HCT116 (cell line): Measurements from ENCODE around the gene MMAA. TPM values are rescaled to one million over a fixed set of nuclear protein-coding genes. Genes with fewer than 3 reads are reported as not detected.
"Not testable (repeated sequence)": the region's sequence is repeated elsewhere in the genome, so short reads cannot be mapped to it uniquely, and the experiment has no call there.

Experiments
- ATAC-seq: fragments of 200-7000 bp; cut with Tn5 transposase; 2 replicates; pipeline ENCODE4 v1.9.1; 2020; ENCODE audit warnings: mild to moderate bottlenecking, moderate library complexity
- BruUV-seq: library from RNA; stranded (reverse); fragments of 400-500 nt; replicated peaks from 2 replicates; lab custom pipeline; 2021; lab: Mats Ljungman, UMichigan
- CTCF ChIA-PET: fragments of 300-600 bp; sonication (Branson Sonifier 250); formaldehyde crosslinking; loops from one replicate; lab custom pipeline; 2021; ENCODE audit warnings: antibody characterized with exemption; lab: Charles Lee
- POLR2A ChIA-PET: fragments of 300-600, 350-600 bp; sonication (Branson Sonifier 250); formaldehyde crosslinking; loops from one replicate; lab custom pipeline; 2021; ENCODE audit warnings: antibody characterized with exemption; lab: Charles Lee
- RAD21 ChIA-PET, 2 experiments: fragments of 300-600 bp; sonication (Branson Sonifier 250); formaldehyde crosslinking; loops; one replicate each; lab custom pipeline; 2023; ENCODE audit warnings: low total read pairs in 2 of 2; ENCODE audit not compliant: uncharacterized antibody in 2 of 2, unreplicated experiment in 2 of 2, low non-redundant PET in 1 of 2; lab: Charles Lee
- DNase-seq: peaks from one replicate; pipeline ENCODE4 v3.0.0-alpha.2; 2010; ENCODE audit warnings: low read depth, low spot score
- H2AFZ ChIP-seq: fragments of 200-600 bp; shearing (Covaris generic), sonication (generic); 2 replicates; pipeline ENCODE4 v1.6.1; 2017; ENCODE audit warnings: low read depth, mixed run types, mixed read lengths, antibody characterized with exemption, low read length; ENCODE audit not compliant: poor library complexity, severe bottlenecking
- H3K27ac ChIP-seq: 2 replicates; pipeline ENCODE4 v1.5.1; 2012; ENCODE audit warnings: low read depth, low read length
- H3K27me3 ChIP-seq: fragments of 200-600 bp; sonication (generic); 2 replicates; pipeline ENCODE4 v1.6.1; 2016; ENCODE audit warnings: mixed run types, low read length, mixed read lengths; ENCODE audit not compliant: insufficient read depth
- H3K36me3 ChIP-seq, 2 experiments: fragments of 200-500 bp in 1 of 2; fragments of 200-600 bp in 1 of 2; sonication (Bioruptor generic) in 1 of 2; sonication (generic) in 1 of 2; 2 replicates each; pipeline versions ENCODE4 v1.5.1 to v1.6.1; 2014 to 2016; ENCODE audit warnings: low read length in 2 of 2, inconsistent platforms in 1 of 2, mixed read lengths in 1 of 2, mixed run types in 1 of 2; ENCODE audit not compliant: insufficient read depth in 2 of 2, control insufficient read depth in 1 of 2
- H3K4me1 ChIP-seq, 2 experiments: fragments of 200-600 bp in 1 of 2; sonication (generic) in 1 of 2; 2 replicates each; pipeline versions ENCODE4 v1.5.1 to v1.6.1; 2012 to 2017; ENCODE audit warnings: low read length in 2 of 2, inconsistent platforms in 1 of 2, mild to moderate bottlenecking in 1 of 2, mixed read lengths in 1 of 2, mixed run types in 1 of 2, moderate library complexity in 1 of 2; ENCODE audit not compliant: insufficient read depth in 2 of 2, control insufficient read depth in 1 of 2
- H3K4me2 ChIP-seq: fragments of 200-600 bp; sonication (generic); 2 replicates; pipeline ENCODE4 v1.6.1; 2017; ENCODE audit warnings: mixed run types, low read length, mixed read lengths
- H3K4me3 ChIP-seq, 2 experiments: fragments of 200-600 bp in 1 of 2; sonication (generic) in 1 of 2; replicated peaks in 1 of 2; 2 replicates each; pipeline ENCODE4 v1.5.1; 2011 to 2016; ENCODE audit warnings: low read length in 2 of 2, control low read depth in 1 of 2, low read depth in 1 of 2, mild to moderate bottlenecking in 1 of 2, mixed read lengths in 1 of 2, mixed run types in 1 of 2
- H3K79me2 ChIP-seq: fragments of 200-600 bp; sonication (generic); 2 replicates; pipeline ENCODE4 v1.6.1; 2017; ENCODE audit warnings: mild to moderate bottlenecking, mixed run types, low read length, moderate library complexity, mixed read lengths; ENCODE audit not compliant: insufficient read depth
- H3K9ac ChIP-seq: fragments of 200-600 bp; sonication (generic); 2 replicates; pipeline ENCODE4 v1.6.1; 2016; ENCODE audit warnings: low read length, mixed read lengths
- H3K9me2 ChIP-seq: fragments of 200-600 bp; sonication (generic), shearing (Covaris generic); 2 replicates; pipeline ENCODE4 v1.6.1; 2017; ENCODE audit warnings: mixed run types, mild to moderate bottlenecking, moderate library complexity; ENCODE audit not compliant: insufficient read depth
- H3K9me3 ChIP-seq, 2 experiments: fragments of 200-500 bp in 1 of 2; fragments of 200-600 bp in 1 of 2; sonication (Bioruptor generic) in 1 of 2; sonication (generic) in 1 of 2; 2 replicates each; pipeline ENCODE4 v1.6.1; 2014 to 2017; ENCODE audit warnings: low read length in 2 of 2, mixed read lengths in 2 of 2, inconsistent platforms in 1 of 2, low read depth in 1 of 2, mild to moderate bottlenecking in 1 of 2, mixed run types in 1 of 2, moderate library complexity in 1 of 2; ENCODE audit not compliant: control insufficient read depth in 1 of 2, insufficient read depth in 1 of 2
- H4K20me1 ChIP-seq: fragments of 200-600 bp; sonication (generic), shearing (Covaris generic); 2 replicates; pipeline ENCODE4 v1.6.1; 2017; ENCODE audit warnings: mixed run types, mild to moderate bottlenecking, moderate library complexity; ENCODE audit not compliant: insufficient read depth
- CBX3 ChIP-seq: IDR thresholded peaks from 2 replicates; pipeline ENCODE4 v1.6.1; 2012; ENCODE audit warnings: low read depth
- CTCF ChIP-seq, 3 experiments: fragments of 200-600 bp in 1 of 3; sonication (generic) in 1 of 3; IDR thresholded peaks in 2 of 3; conservative IDR thresholded peaks in 1 of 3; 2 replicates each; pipeline ENCODE4 v1.5.1; 2012 to 2017; ENCODE audit warnings: low read depth in 2 of 3, low read length in 2 of 3, antibody characterized with exemption in 1 of 3, borderline replicate concordance in 1 of 3, control low read depth in 1 of 3, mild to moderate bottlenecking in 1 of 3, mixed read lengths in 1 of 3, mixed run types in 1 of 3, moderate library complexity in 1 of 3; ENCODE audit not compliant: insufficient read depth in 1 of 3
- EZH2 ChIP-seq: fragments of 200-600 bp; sonication (generic); IDR thresholded peaks from 2 replicates; pipeline ENCODE4 v1.6.1; 2017; ENCODE audit warnings: antibody characterized with exemption, mixed run types
- EZH2phosphoT487 ChIP-seq: fragments of 200-600 bp; IDR thresholded peaks from 2 replicates; pipeline ENCODE4 v1.6.1; 2018; ENCODE audit warnings: antibody characterized with exemption, borderline replicate concordance
- POLR2AphosphoS5 ChIP-seq: IDR thresholded peaks from 2 replicates; pipeline ENCODE4 v1.6.1; 2011; ENCODE audit warnings: mild to moderate bottlenecking, low read depth, low read length, moderate library complexity
- REST ChIP-seq: IDR thresholded peaks from 2 replicates; pipeline ENCODE4 v1.6.1; 2012; ENCODE audit warnings: low read depth
- TCF7L2 ChIP-seq: IDR thresholded peaks from 2 replicates; pipeline ENCODE4 v1.7.0; 2011; ENCODE audit warnings: borderline replicate concordance, inconsistent platforms; ENCODE audit not compliant: insufficient read depth, insufficient read length; ENCODE audit errors: extremely low read depth
- ZBTB33 ChIP-seq: IDR thresholded peaks from 2 replicates; pipeline ENCODE4 v1.6.1; 2011; ENCODE audit warnings: mild to moderate bottlenecking, low read length, moderate library complexity; ENCODE audit not compliant: insufficient replicate concordance; ENCODE audit errors: extremely low read depth
- ZFX ChIP-seq: fragments of 450-650 bp; IDR thresholded peaks from 2 replicates; pipeline ENCODE4 v1.6.1; 2017
- intact Hi-C: fragments of 100-400 bp; cut with micrococcal nuclease; formaldehyde crosslinking; loops from 2 replicates; pipeline ENCODE4 v1.10.0; 2022
- total RNA-seq: library from RNA; stranded (reverse); gene quantifications from one replicate; pipeline ENCODE4 v1.2.1, GENCODE V29; 2021; ENCODE audit not compliant: unreplicated experiment

MMAA gene
- total RNA-seq, 1 experiment from 2014 or later, result 3.6 TPM

- TF ChIP-seq TCF7L2, result no peak
These were observed 433 bp downstream of the MMAA start (continued) for GRCh38 chr4:145619639-145619996.

GRCh38 chr4:145622067-145622466 is 2.9 kb downstream of the MMAA start:
- H3K79me2 ChIP-seq, result peaks cover 15% of the 10 kb centered on the region
- H3K9ac ChIP-seq, H3K36me3 ChIP-seq, H3K9me3 ChIP-seq, H3K27ac ChIP-seq, H3K27me3 ChIP-seq, POLR2A ChIA-PET, ATAC-seq, BruUV-seq, H3K4me2 ChIP-seq, DNase-seq, H4K20me1 ChIP-seq, CTCF ChIA-PET, RAD21 ChIA-PET, H3K9me2 ChIP-seq, H3K4me3 ChIP-seq, H2AFZ ChIP-seq: not testable (repeated sequence)
- intact Hi-C loops, result loop anchor here (10.0 kb wide), 1 partner anchor 1293 kb away; no protein-coding TSS in a partner anchor
- peaks cover 4 to 24% of the 10 kb centered on the region in 2 experiments for H3K4me1 ChIP-seq
- peak; percentile 32; the same call in 1 of the 2 replicates for TF ChIP-seq CBX3

- H2AFZ ChIP-seq, result no peak overlapping the region
- H3K9me3 ChIP-seq, result no peaks in the 10 kb centered on the region
- no peak for DNase-seq
- ChIA-PET CTCF (interaction anchor here (1.2 kb wide), 1 partner anchor 407 kb away, joined by 4 read pairs; no protein-coding TSS in a partner anchor), RAD21 (no interaction called here), POLR2A (no interaction called here)
- peak overlapping the region; percentile 12; the same call in 1 of the 2 replicates for H3K4me2 ChIP-seq
- intact Hi-C loops, result loop anchor here (10.0 kb wide), 1 partner anchor 1291 kb away; no protein-coding TSS in a partner anchor
- H3K27ac ChIP-seq, result no peak overlapping the region
- peaks cover 1% of the 10 kb centered on the region for H3K79me2 ChIP-seq
- peaks cover 4 to 16% of the 10 kb centered on the region in 2 experiments for H3K4me1 ChIP-seq
- no peak overlapping the region for H3K9ac ChIP-seq
- H3K9me2 ChIP-seq, result no peaks in the 10 kb centered on the region
- ATAC-seq, result no peak
- H3K4me3 ChIP-seq, result no peak overlapping the region
- no peaks in the 10 kb centered on the region for H3K27me3 ChIP-seq
- H3K36me3 ChIP-seq, result no peaks in the 10 kb centered on the region
- no TSS peak for BruUV-seq
- no peaks in the 10 kb centered on the region for H4K20me1 ChIP-seq
- TF ChIP-seq REST (no peak), CTCF (IDR thresholded peaks at IDR 0.05 in 2 of 3, conservative IDR thresholded peaks at IDR 0.05 in 1 of 3; ENCODE audit: borderline replicate concordance in 1 of 3, insufficient read depth in 1 of 3, low read depth in 2 of 3, low read length in 2 of 3) (no peak), POLR2AphosphoS5 (no peak), ZBTB33 (no peak), EZH2phosphoT487 (no peak), ZFX (no peak), TCF7L2 (no peak), EZH2 (no peak)
These were observed 4.6 kb downstream of the MMAA start for GRCh38 chr4:145623831-145624230.
